ENCODE results near the gene TSTD1.
"Not testable (repeated sequence)": the region's sequence is repeated elsewhere in the genome, so short reads cannot be mapped to it uniquely, and the experiment has no call there.

Gene TSTD1

GRCh38 chr1:161033751-161034150 is 5.0 kb downstream of the TSTD1 start:
- DNase-seq = no peak

DNA sequence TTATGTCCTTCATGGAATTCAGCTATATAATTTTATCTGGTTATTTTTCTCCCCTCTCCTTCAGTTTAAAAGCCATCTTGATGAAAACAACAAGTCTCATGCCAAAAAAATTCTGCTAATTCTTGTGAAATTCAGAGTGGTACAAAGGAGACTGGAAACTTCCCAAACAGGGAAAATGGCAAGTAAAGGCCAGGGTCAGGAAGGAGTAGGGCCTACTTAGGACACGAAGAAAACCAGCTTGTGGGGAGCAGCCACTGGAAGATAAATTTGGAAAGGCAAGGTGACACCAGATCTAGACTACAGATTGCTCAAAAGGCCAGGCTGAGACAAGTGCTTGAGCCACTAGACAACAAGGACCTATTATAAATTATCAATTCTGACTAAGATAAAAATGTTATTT is 6.4 kb downstream of the TSTD1 start:
- DNase-seq = no peak

GRCh38 chr1:161031874-161032273 is 6.9 kb downstream of the TSTD1 start:
- DNase-seq = no peak

- not testable (repeated sequence) for DNase-seq
Measured at GRCh38 chr1:161029466-161029865, 9.3 kb downstream of the TSTD1 start.

DNA sequence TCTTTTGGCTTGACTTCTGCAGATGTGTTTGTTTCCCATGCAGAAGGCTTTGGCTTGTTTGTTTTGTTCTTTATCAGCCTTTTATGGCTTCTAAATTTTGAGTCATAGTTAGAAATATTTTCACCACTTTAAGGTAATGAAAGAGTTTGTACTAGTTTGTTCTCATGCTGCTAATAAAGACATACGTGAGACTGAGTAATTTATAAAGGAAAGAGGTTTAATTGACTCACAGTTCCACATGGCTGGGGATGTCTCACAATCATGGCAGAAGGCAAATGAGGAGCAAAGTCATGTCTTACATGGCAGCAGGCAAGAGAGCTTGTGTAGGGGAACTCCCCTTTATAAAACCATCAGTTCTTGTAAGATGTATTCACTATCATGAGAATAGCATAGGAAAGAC is 11.8 kb downstream of the TSTD1 start:
- DNase-seq = not testable (repeated sequence)

GRCh38 chr1:161022432-161022831 is 16.3 kb downstream of the TSTD1 start:
- not testable (repeated sequence) for DNase-seq

GRCh38 chr1:161021970-161022353 is 16.8 kb downstream of the TSTD1 start:
- DNase-seq = no peak

GRCh38 chr1:161021165-161021969 is 17.4 kb downstream of the TSTD1 start:
- DNase-seq = peak; percentile 96

DNA sequence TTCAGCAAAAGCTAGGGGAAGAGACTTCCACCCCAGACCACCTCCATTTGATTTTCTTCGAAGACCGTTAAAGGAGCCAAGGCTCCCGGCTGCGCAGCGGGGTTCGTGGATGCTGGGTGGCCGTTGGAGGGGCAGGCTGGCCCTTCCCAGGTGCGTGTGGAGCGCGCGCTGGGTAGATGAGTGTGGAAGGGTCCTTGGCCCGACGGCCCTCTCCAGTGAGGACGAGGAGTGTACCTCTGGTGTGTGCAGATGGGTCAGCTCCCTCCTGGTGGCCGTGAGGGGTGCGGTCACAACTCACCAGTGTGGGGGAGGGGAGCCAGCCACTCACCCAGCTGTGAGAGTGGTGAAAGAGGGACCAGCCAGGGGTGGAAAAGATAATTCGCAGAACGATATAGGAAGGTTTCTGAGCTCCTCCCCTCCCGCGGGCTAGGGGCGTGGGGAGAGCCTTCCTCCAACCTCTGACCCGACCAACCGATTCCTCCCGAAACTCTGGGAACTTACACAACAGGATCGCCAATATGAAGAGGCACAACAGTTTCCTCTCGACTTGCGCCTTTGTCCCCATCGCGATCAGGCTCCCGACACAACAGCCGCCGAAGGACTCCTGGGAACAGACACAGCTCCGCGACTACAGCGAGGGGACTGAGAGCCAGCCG is 18.1 kb downstream of the TSTD1 start, which contains the start of gene F11R:
Gene F11R (minus strand): TSS at position 644 of the 656 bp plus-strand sequence. CDS start 79 bp downstream, at position 565.
- no peak for DNase-seq

DNA sequence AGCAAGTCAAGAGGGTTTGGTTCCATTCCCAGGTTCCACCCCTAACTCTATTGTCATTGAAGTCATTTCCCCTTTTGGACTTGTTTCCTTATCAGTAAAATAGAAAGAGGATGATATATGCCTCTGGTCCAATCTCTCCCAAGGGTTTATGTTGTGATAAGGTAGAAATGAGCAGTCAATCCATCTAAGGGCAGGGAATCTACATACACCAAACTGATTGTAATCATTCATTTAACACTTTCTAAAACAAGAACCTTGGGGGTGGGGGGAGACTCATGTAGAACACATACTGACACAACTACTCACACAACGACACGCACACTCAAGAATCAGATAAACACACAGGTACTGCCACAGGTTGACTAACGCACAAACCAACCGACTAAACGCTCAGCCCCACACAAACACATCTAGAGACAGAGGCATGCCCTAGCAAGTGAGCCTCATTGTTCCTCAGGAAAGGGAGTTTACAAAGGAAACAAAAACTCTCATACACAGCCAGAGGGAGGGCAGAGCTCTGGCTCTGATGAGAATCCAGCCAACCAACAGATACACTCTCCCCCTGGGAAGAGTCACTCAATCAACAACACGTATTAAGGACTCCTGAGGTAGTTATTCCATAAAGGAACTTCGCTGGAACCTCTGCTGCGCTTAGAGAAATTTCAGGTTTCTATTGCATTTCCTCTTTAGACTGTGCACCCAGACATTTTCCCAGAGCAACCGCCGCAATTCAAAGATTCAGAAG is 18.8 kb downstream of the TSTD1 start:
- DNase-seq = no peak

- not testable (repeated sequence) for DNase-seq
Measured at GRCh38 chr1:161019111-161019660, 19.6 kb downstream of the TSTD1 start.

- no peak for DNase-seq
Measured at GRCh38 chr1:161018631-161018930, 20.2 kb downstream of the TSTD1 start.

GRCh38 chr1:161017756-161018630 is 20.8 kb downstream of the TSTD1 start:
- DNase-seq = no peak

GRCh38 chr1:161017181-161017580 is 21.6 kb downstream of the TSTD1 start:
- not testable (repeated sequence) for DNase-seq

GRCh38 chr1:161016683-161017082 is 22.1 kb downstream of the TSTD1 start:
- not testable (repeated sequence) for DNase-seq

DNA sequence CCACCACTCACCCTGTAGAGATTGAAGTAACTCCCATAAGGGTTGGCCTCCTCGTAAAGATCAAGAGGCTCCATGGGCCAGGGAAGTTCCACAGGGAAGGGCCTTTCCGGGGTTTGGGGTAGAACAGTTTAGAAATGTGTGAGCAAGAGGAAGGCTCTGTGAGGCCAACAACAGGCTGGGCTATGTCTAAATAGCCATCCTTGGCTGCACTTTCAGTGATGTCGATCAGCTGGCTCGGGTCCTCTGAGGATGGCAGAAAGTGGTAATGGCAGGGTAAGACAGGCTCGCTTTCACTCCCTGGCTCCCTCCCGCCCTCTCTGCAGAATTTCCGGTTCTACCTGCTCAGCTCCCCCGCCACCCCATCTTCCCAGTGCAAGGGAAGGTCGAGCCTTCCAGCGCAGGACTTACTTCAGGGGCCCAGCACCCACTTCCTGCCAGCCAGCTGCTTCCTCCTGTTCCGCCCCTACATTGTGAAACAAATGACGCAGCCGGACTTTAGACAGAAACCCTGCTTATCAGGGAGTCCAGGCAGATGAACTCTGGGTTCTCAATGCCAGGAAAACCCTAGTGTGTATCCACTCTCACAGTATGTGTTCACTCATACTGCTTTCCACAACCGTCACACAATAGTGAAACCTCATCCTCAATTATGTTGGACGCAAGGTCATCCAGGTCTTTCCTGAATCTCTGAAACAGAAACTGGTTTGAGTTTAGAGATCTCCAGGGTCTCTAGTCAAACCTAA is 25.1 kb downstream of the TSTD1 start:
- peak; percentile 80 for DNase-seq

DNA sequence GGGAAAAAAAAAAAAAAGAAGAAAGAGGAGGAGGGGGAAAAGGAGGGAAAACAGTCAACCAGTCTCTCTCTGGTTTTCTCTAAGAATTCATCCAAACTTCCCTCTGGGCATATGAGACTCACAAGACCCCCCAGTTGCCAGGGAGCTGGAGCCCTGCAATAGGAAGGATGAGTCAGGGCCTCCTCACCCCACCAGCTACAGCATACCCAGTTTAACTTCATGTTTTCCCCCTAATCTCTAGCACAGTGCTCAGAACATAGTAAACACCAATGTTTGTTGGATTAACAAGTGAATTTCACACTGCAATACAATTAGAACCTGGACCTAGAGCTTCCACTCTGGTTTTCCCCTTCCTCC is 25.7 kb downstream of the TSTD1 start:
- peak; percentile 18 for DNase-seq

GRCh38 chr1:161012420-161012819 is 26.3 kb downstream of the TSTD1 start:
- no peak for DNase-seq

GRCh38 chr1:161009602-161010211 is 29.1 kb downstream of the TSTD1 start:
- no peak for DNase-seq

GRCh38 chr1:161008869-161009510 is 29.8 kb downstream of the TSTD1 start:
- no peak for DNase-seq

GRCh38 chr1:161007369-161007768 is 31.4 kb downstream of the TSTD1 start:
- no peak for DNase-seq
